Measurements from ENCODE around the gene PIPOX. TPM values are rescaled to one million over a fixed set of nuclear protein-coding genes. Genes with fewer than 3 reads are reported as not detected.

Gene PIPOX
- total RNA-seq, 2 donors from 2014 or later, result 4.3 to 7.8 TPM

DNA sequence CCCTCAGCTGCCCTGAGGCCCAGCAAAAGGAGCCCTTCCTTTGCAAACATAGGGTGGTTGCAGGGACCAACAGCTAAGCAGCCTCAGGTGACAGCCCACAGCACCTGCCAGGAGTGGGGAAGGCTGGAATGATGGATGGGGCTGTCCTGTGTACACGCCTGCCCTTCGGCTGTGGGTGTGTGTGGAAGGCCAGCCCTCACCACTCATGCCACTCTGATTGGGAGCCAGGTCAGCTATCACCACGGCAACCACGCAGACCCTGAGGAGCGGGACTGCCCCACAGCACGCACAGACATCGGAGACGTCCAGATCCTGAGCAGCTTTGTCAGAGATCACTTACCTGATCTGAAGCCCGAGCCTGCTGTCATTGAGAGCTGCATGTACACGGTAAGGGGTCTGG is 11.9 kb downstream of the PIPOX start:
- DNase-seq (ENCODE audit: low spot score) (no peak), ATAC-seq (ENCODE audit: insufficient number of reproducible peaks, low FRiP score, low read depth) (no peak)
- no peaks in the 10 kb centered on the region for H3K9me3 ChIP-seq
- TF ChIP-seq, protein P1, sequence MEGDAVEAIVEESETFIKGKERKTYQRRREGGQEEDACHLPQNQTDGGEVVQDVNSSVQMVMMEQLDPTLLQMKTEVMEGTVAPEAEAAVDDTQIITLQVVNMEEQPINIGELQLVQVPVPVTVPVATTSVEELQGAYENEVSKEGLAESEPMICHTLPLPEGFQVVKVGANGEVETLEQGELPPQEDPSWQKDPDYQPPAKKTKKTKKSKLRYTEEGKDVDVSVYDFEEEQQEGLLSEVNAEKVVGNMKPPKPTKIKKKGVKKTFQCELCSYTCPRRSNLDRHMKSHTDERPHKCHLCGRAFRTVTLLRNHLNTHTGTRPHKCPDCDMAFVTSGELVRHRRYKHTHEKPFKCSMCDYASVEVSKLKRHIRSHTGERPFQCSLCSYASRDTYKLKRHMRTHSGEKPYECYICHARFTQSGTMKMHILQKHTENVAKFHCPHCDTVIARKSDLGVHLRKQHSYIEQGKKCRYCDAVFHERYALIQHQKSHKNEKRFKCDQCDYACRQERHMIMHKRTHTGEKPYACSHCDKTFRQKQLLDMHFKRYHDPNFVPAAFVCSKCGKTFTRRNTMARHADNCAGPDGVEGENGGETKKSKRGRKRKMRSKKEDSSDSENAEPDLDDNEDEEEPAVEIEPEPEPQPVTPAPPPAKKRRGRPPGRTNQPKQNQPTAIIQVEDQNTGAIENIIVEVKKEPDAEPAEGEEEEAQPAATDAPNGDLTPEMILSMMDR (IDR thresholded peaks at IDR 0.05), result no peak
- H3K4me3 ChIP-seq, result no peak overlapping the region
- no peak overlapping the region for H3K27ac ChIP-seq
- no peaks in the 10 kb centered on the region for H3K4me1 ChIP-seq (ENCODE audit: control insufficient read depth in 1 of 2, low read depth in 2 of 2)
- H3K27me3 ChIP-seq (replicated peaks; ENCODE audit: insufficient read depth), result no peaks in the 10 kb centered on the region
- no peaks in the 10 kb centered on the region for H3K36me3 ChIP-seq

DNA sequence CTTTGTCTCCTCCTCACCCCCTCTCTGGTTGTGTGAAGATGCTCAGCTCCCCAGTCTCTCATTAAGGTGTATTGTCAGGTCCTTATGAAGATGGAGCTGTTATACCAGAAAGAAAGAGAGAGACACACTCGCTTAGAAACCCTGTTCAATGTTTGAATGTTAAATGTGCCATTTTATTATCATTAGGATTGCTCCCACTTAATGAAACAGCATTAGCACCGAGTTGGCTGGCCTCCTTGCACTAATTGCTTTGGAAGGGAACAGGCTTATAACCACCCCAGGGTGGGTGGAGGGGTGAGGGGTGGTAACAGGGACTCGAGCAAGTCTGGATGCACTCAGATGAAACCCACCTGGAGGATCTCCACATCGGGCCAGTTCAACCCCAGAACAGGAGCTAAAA is 14.4 kb downstream of the PIPOX start:
- ATAC-seq (ENCODE audit: insufficient number of reproducible peaks, low FRiP score, low read depth), result no peak
- no peak for DNase-seq (ENCODE audit: low spot score)

DNA sequence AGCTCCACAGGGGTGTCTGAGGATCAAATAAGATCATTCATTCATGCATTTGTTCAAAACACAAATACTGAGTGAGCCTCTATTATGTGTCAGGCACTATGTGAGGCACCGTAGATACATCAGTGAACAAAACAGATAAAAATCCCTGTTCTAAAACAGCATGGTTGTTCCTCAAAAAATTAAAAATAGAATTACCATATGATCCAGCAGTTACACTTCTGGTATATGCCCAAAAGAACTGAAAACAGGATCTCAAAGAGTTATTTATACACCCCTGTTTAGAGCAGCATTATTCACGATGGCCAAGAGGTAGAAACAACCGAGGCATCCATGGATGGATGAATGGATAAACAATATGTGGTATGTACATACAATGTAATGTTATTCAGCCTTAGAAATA is 15.4 kb downstream of the PIPOX start:
- Histone ChIP-seq H3K4me3 (no peak overlapping the region), H3K9me3 (no peaks in the 10 kb centered on the region), H3K36me3 (no peaks in the 10 kb centered on the region), H3K4me1 (ENCODE audit: control insufficient read depth in 1 of 2, low read depth in 2 of 2) (peaks cover 0 to 4% of the 10 kb centered on the region in 2 donors), H3K27ac (no peak overlapping the region), H3K27me3 (replicated peaks; ENCODE audit: insufficient read depth) (no peaks in the 10 kb centered on the region)
- ATAC-seq (ENCODE audit: insufficient number of reproducible peaks, low FRiP score, low read depth) (no peak), DNase-seq (ENCODE audit: low spot score) (no peak)
- TF ChIP-seq, protein P1 (IDR thresholded peaks at IDR 0.05), result no peak

More for the DNA sequence above, 14.4 kb downstream of the PIPOX start:
- Histone ChIP-seq H3K27ac (no peak overlapping the region), H3K4me3 (no peak overlapping the region), H3K36me3 (no peaks in the 10 kb centered on the region), H3K27me3 (replicated peaks; ENCODE audit: insufficient read depth) (no peaks in the 10 kb centered on the region), H3K4me1 (ENCODE audit: control insufficient read depth in 1 of 2, low read depth in 2 of 2) (peaks cover 0 to 4% of the 10 kb centered on the region in 2 donors), H3K9me3 (no peaks in the 10 kb centered on the region)
- TF ChIP-seq, protein P1 (IDR thresholded peaks at IDR 0.05), result no peak

DNA sequence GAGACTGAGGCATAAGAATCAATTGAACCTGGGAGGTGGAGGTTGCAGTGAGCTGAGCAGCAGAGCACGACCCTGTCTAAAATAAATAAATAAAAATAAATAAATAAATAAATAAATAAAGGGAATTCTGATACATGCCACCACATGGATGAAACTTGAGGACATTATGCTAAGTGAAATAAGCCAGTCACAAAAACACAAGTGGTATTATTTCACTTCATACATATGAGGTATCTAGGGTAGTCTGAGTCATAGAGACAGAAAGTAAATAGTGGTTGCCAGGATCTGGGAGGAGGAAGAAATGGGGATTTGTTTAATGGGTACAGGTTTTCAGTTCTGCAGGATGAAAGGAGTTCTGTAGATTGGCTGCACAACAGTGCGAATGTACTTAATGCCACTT is 16.3 kb downstream of the PIPOX start:
- Histone ChIP-seq H3K27me3 (replicated peaks; ENCODE audit: insufficient read depth) (no peaks in the 10 kb centered on the region), H3K36me3 (no peaks in the 10 kb centered on the region), H3K9me3 (no peaks in the 10 kb centered on the region), H3K27ac (no peak overlapping the region), H3K4me1 (ENCODE audit: control insufficient read depth in 1 of 2, low read depth in 2 of 2) (peaks cover 0 to 4% of the 10 kb centered on the region in 2 donors), H3K4me3 (no peak overlapping the region)
- TF ChIP-seq, protein P1 (IDR thresholded peaks at IDR 0.05), result no peak
- ATAC-seq (ENCODE audit: insufficient number of reproducible peaks, low FRiP score, low read depth) (no peak), DNase-seq (ENCODE audit: low spot score) (no peak)

DNA sequence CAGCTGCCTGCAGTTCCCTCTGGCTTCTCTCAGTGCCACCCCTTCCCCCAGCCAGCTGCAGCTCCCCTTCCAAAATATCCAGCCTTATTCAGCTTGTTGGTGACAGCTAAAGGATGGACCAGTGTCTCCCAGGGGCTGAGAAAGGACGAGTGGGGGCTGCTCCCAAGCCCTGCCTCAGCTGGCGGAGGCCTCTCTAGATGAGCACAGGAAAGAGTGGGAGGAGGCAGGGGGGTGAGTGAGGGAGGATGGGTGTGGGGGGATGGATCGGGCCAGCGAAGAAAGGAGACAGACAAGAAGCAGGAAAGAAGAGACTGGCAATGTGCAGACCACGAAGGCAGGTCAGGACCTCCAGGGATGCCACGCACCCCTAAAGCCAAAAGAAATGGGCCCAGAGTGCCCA is 17.5 kb downstream of the PIPOX start:
- DNase-seq (ENCODE audit: low spot score) (no peak), ATAC-seq (ENCODE audit: insufficient number of reproducible peaks, low FRiP score, low read depth) (no peak)
- Histone ChIP-seq H3K9me3 (no peaks in the 10 kb centered on the region), H3K27me3 (replicated peaks; ENCODE audit: insufficient read depth) (no peaks in the 10 kb centered on the region), H3K4me1 (ENCODE audit: control insufficient read depth in 1 of 2, low read depth in 2 of 2) (peaks cover 0 to 4% of the 10 kb centered on the region in 2 donors), H3K4me3 (no peak overlapping the region), H3K27ac (no peak overlapping the region), H3K36me3 (no peaks in the 10 kb centered on the region)
- TF ChIP-seq, protein P1 (IDR thresholded peaks at IDR 0.05), result no peak

All from thoracic aorta (tissue), 2 donors.